Activated naive CD8-positive, alpha-beta T cell treated with anti-CD3 and anti-CD28 coated beads, Interleukin-2, amount 10 ng/mL, durations not matched to agents 7 days and 5 days (primary cell): Measurements from ENCODE around the gene MYO1D. TPM values are rescaled to one million over a fixed set of nuclear protein-coding genes. Genes with fewer than 3 reads are reported as not detected.
A peak's percentile ranks its signal among the peaks of the same experiment; 100 is the strongest.

Source experiments
- ATAC-seq: fragments of 150-1000 bp; cut with Tn5 transposase; one replicate; pipeline ENCODE4 v1.10.0; 2021; ENCODE audit warnings: low read depth, moderate library complexity
- POLR2A ChIA-PET: fragments of 350-600 bp; sonication (Branson Sonifier 250); formaldehyde crosslinking; loops from one replicate; lab custom pipeline; 2021; ENCODE audit warnings: antibody characterized with exemption; lab: Charles Lee
- DNase-seq: peaks from one replicate; pipeline ENCODE4 v3.0.0; 2021
- H3K27ac Mint-ChIP-seq: one replicate; pipeline ENCODE4 v1.8.0; 2022; ENCODE audit warnings: mild to moderate bottlenecking, mixed read lengths
- H3K27me3 Mint-ChIP-seq: one replicate; pipeline ENCODE4 v1.8.0; 2022; ENCODE audit warnings: mild to moderate bottlenecking, moderate library complexity, mixed read lengths
- H3K36me3 Mint-ChIP-seq: one replicate; pipeline ENCODE4 v1.8.0; 2021; ENCODE audit warnings: mild to moderate bottlenecking, mixed read lengths
- H3K4me1 Mint-ChIP-seq: one replicate; pipeline ENCODE4 v1.8.0; 2021; ENCODE audit warnings: mixed read lengths
- H3K4me3 Mint-ChIP-seq: one replicate; pipeline ENCODE4 v1.8.0; 2022; ENCODE audit warnings: mild to moderate bottlenecking, moderate library complexity, mixed read lengths
- H3K9me3 Mint-ChIP-seq: one replicate; pipeline ENCODE4 v1.8.0; 2021; ENCODE audit warnings: mixed read lengths
- total RNA-seq, 2 experiments: library from RNA; stranded (reverse); gene quantifications; one replicate each; pipeline ENCODE4 v1.2.3, GENCODE V29; 2021

The MYO1D gene
- total RNA-seq, 2 experiments from 2014 or later = 5.5 to 9.0 TPM

DNA sequence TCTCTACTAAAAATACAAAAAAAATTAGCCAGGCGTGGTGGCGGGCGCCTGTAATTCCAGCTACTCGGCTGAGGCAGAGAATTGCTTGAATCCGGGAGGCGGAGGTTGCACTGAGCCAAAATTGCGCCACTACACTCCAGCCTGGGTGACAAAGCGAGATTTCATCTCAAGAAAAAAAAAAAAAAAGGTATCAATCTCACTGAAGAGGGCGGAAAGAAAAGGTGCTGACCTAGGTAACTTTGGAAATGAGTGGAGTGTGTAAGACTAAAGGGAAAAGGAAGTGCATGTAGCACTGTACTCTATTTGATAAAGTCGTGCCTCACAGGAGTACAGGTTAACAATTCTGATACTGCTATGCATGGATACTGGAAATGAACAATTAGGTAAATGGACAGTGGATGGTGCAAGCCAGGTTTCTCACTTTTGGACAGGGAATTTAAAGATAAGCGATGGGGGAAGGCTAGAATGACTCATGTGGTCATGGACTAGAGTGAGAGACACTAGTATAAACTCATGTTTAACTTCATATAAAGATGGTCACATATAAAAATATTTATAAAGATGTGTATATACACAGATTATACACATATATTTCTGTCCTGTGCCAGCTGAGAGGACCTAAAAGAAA, 247.2 kb downstream of the MYO1D start:
- POLR2A ChIA-PET = no interaction called here
- H3K36me3 Mint-ChIP-seq = no peaks in the 10 kb centered on the region
- no peaks in the 10 kb centered on the region for H3K27me3 Mint-ChIP-seq
- H3K4me3 Mint-ChIP-seq = no peak overlapping the region
- ATAC-seq (no peak), DNase-seq (no peak)
- H3K4me1 Mint-ChIP-seq = no peaks in the 10 kb centered on the region
- H3K9me3 Mint-ChIP-seq = no peaks in the 10 kb centered on the region
- no peak overlapping the region for H3K27ac Mint-ChIP-seq

- POLR2A ChIA-PET = no interaction called here
- Mint-ChIP-seq H3K27me3 (no peaks in the 10 kb centered on the region), H3K9me3 (no peaks in the 10 kb centered on the region), H3K4me3 (no peak overlapping the region), H3K36me3 (no peaks in the 10 kb centered on the region), H3K4me1 (no peaks in the 10 kb centered on the region), H3K27ac (no peak overlapping the region)
- ATAC-seq (no peak), DNase-seq (no peak)
Observed at GRCh38 chr17:32628271-32629044, 248.5 kb downstream of the MYO1D start.

- POLR2A ChIA-PET = no interaction called here
- Mint-ChIP-seq H3K9me3 (no peaks in the 10 kb centered on the region), H3K27ac (no peak overlapping the region), H3K27me3 (no peaks in the 10 kb centered on the region), H3K36me3 (no peaks in the 10 kb centered on the region), H3K4me3 (no peak overlapping the region), H3K4me1 (no peaks in the 10 kb centered on the region)
- DNase-seq = no peak
- no peak for ATAC-seq
Observed at GRCh38 chr17:32627239-32627996, 249.5 kb downstream of the MYO1D start.

DNA sequence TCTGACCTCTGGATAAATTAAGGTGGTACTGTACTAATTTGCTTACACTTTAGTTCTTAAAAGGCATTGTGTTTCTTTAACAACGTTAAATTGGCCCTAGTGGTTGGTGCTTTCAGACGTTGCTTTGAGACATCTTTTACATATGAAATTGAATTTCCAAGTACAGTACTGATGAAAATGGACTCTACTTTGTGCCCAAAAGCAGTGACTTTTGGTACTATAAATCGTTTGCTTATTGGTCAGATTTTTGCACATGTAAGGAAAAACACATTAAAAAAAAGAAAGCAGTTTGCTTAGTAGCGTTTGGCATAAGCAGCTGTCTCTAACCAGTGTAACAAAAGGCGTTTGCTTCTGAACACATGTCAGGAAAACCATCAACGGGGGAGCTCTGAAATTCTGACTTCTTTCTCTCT, 250.5 kb downstream of the MYO1D start:
- DNase-seq = no peak
- peaks cover 2% of the 10 kb centered on the region for H3K4me1 Mint-ChIP-seq

GRCh38 chr17:32625971-32626370, 251.0 kb downstream of the MYO1D start:
- no peaks in the 10 kb centered on the region for H3K9me3 Mint-ChIP-seq
- no peaks in the 10 kb centered on the region for H3K27me3 Mint-ChIP-seq
- ATAC-seq = no peak
- POLR2A ChIA-PET = interaction anchor here (0.7 kb wide), 1 partner anchor 251 kb away, joined by 3 read pairs; no protein-coding TSS in a partner anchor
- H3K36me3 Mint-ChIP-seq = no peaks in the 10 kb centered on the region
- DNase-seq = no peak
- no peak overlapping the region for H3K27ac Mint-ChIP-seq
- peaks cover 2% of the 10 kb centered on the region for H3K4me1 Mint-ChIP-seq
- H3K4me3 Mint-ChIP-seq = no peak overlapping the region

More for the DNA sequence above, 250.5 kb downstream of the MYO1D start:
- Mint-ChIP-seq H3K4me3 (no peak overlapping the region), H3K27me3 (no peaks in the 10 kb centered on the region), H3K9me3 (no peaks in the 10 kb centered on the region), H3K36me3 (no peaks in the 10 kb centered on the region), H3K27ac (no peak overlapping the region)
- ATAC-seq = no peak
- POLR2A ChIA-PET = no interaction called here

DNA sequence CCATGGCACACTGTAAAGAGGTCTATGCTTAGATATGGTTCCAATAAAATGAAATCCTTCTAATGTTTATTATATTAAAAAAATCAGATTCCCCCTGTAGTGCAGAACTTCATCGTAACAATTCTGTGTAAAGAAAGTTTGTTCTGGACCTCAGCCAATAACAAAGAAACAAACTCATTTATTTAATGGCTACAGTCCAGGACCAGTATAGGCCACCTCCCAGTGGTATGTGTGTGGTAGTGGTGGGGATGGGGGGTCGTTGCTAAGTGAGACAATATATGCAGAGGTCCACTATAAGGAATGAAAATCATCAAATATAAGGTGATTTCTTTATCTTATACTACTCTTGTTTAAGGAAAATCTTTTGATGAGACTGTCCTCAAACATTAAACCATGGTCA, 253.7 kb downstream of the MYO1D start:
- Mint-ChIP-seq H3K36me3 (no peaks in the 10 kb centered on the region), H3K9me3 (no peaks in the 10 kb centered on the region), H3K27ac (no peak overlapping the region), H3K4me1 (peaks cover 2% of the 10 kb centered on the region), H3K27me3 (no peaks in the 10 kb centered on the region), H3K4me3 (no peak overlapping the region)
- no peak for DNase-seq
- ATAC-seq = no peak
- POLR2A ChIA-PET = no interaction called here

DNA sequence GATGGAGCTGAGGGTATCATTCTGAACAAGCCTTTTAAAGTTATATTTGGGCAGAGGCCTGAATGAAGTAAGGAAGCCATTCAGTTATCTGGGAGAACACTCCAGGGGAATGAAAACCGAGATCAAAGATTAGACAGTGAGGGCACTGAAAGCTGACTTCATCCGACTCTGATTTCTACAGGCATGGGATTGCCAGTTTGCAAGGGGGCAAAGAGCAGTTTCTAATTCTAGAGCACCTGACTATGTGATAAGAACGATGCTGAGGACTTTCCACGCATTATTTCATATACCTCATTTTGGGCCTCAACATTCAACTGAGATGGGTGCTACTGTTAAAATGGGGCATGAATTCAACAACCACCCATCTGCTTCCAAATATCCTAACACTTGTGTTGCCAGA, 254.4 kb downstream of the MYO1D start:
- H3K4me1 Mint-ChIP-seq = peaks cover 2% of the 10 kb centered on the region
- H3K27ac Mint-ChIP-seq = no peak overlapping the region
- ATAC-seq (no peak), DNase-seq (no peak)
- H3K27me3 Mint-ChIP-seq = no peaks in the 10 kb centered on the region
- POLR2A ChIA-PET = no interaction called here
- no peaks in the 10 kb centered on the region for H3K9me3 Mint-ChIP-seq
- no peak overlapping the region for H3K4me3 Mint-ChIP-seq
- no peaks in the 10 kb centered on the region for H3K36me3 Mint-ChIP-seq

DNA sequence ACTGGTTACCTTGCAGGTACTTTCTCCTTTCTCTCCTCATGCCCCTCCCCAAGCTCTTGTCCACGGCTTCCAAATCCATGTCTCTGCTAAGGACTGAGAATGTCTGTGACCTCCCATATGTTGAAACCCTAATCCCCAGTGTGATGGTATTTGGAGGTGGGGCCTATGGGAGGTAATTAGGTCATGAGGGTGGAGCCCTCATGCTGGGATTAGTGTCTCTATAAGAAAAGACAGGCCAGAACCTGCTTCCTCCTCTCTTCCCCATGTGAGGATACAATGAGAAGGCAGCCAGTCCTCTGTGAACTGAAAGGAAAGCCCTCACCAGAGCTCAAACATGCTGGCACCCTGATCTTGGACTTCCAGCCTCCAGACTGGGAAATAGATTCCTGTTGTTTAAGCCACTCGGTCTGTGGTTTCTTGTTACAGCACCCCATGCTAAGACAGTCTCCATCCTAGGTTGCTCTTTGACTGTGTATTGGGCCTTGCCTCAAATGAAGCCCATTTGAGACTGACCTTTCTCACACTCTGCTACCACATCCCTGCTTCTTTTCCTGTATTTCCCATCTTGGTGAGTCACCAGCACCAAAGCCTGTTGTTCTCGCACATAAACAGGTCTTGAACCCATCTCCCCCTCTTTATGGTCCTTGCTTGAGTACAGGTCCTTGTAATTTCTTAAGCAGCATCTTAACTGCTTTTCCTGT, 255.2 kb downstream of the MYO1D start:
- H3K36me3 Mint-ChIP-seq = no peaks in the 10 kb centered on the region
- H3K4me1 Mint-ChIP-seq = peaks cover 2% of the 10 kb centered on the region
- POLR2A ChIA-PET = interaction anchor here (1.0 kb wide), 1 partner anchor 131 kb away, joined by 3 read pairs; no protein-coding TSS in a partner anchor
- no peak overlapping the region for H3K4me3 Mint-ChIP-seq
- no peaks in the 10 kb centered on the region for H3K27me3 Mint-ChIP-seq
- DNase-seq (no peak), ATAC-seq (no peak)
- H3K27ac Mint-ChIP-seq = no peak overlapping the region
- no peaks in the 10 kb centered on the region for H3K9me3 Mint-ChIP-seq

DNA sequence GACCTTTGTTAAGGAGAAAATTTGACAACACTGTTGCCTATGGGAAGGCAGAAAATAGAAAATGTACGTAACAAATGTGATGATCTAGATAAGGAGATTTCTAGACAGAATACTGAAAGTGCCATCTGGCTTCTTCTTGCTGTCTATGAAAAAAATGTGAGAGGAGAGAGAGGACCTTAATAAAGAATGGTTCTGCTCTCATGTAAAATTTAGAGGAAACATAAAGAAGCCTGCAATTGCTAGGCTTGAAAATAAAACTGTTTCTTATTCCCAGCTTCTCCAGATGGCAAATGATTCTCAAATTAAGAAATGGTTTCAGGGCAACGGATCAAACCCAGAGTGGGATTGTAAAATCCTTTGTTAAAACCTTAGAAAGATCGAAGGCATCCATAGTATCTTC, 261.6 kb downstream of the MYO1D start:
- Mint-ChIP-seq H3K27me3 (peaks cover 4% of the 10 kb centered on the region), H3K4me1 (no peaks in the 10 kb centered on the region), H3K36me3 (no peaks in the 10 kb centered on the region), H3K27ac (no peak overlapping the region), H3K4me3 (no peak overlapping the region), H3K9me3 (no peaks in the 10 kb centered on the region)
- DNase-seq (no peak), ATAC-seq (no peak)
- POLR2A ChIA-PET = no interaction called here

- no peaks in the 10 kb centered on the region for H3K36me3 Mint-ChIP-seq
- peaks cover 4% of the 10 kb centered on the region for H3K27me3 Mint-ChIP-seq
- no peak for ATAC-seq
- POLR2A ChIA-PET = no interaction called here
- DNase-seq = no peak
- H3K4me3 Mint-ChIP-seq = no peak overlapping the region
- H3K9me3 Mint-ChIP-seq = no peaks in the 10 kb centered on the region
- H3K4me1 Mint-ChIP-seq = peaks cover 7% of the 10 kb centered on the region
- no peak overlapping the region for H3K27ac Mint-ChIP-seq
Observed at GRCh38 chr17:32610943-32611342, 266.0 kb downstream of the MYO1D start.

DNA sequence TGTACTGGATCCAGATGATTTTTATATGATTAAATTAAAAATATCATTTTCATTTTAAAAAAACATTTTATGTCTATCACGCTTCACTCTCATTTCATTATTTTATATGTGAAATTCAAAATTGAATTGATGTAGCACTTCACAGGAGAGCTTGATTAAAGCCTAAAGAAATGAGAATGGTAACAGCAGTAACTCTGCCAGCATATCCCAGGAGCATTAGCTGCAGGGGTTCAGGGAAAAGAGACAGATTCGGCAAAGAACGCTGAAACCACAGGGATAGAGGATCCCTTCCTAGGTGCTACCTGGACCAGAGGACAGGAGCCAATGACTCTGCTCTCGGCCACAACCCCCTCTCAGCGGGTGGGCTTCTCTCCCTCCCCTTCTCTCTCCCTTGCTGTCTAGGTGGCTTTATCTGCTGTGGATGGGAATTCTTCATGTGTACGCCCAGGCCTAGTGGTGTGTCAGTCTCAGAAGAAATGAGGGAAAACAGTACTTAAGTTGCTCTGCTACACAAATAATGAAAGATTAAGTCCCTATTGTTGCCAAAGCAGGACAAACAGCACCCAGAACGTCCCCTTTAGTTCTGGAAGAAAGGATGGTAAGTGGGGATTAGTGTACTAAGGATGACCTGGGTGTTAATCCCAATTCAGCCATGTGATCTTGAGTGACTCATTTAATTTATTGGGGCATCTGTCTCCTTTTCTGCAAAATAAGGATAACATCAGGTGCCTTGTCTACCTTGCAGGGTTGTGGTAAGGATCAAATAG, 266.9 kb downstream of the MYO1D start:
- POLR2A ChIA-PET = no interaction called here
- Mint-ChIP-seq H3K9me3 (no peaks in the 10 kb centered on the region), H3K27me3 (peaks cover 4% of the 10 kb centered on the region), H3K27ac (no peak overlapping the region), H3K4me3 (no peak overlapping the region), H3K4me1 (peaks cover 7% of the 10 kb centered on the region), H3K36me3 (no peaks in the 10 kb centered on the region)
- DNase-seq (no peak), ATAC-seq (no peak)

DNA sequence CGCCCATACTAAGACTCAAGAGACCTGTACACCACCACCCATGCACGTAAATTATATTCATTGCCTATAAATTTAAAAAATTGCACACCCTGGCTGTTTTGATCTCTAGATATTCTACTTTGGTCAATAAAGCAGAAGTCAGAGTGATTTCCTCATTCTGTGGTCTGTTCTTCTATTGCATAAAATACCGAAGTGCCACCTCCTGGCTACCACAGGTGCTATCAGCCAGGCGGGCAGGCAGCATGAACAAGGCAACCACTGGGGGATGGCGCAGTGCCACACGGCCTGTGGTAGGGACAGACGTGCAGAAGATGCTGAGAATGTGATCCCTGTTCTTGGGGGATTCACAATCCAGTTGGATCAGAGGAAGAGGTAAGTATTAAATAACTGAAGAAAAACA, 267.8 kb downstream of the MYO1D start:
- Mint-ChIP-seq H3K27ac (no peak overlapping the region), H3K36me3 (no peaks in the 10 kb centered on the region), H3K9me3 (no peaks in the 10 kb centered on the region), H3K4me3 (no peak overlapping the region), H3K27me3 (peaks cover 4% of the 10 kb centered on the region), H3K4me1 (peaks cover 7% of the 10 kb centered on the region)
- DNase-seq (peak; percentile 67), ATAC-seq (peak; percentile 99)
- POLR2A ChIA-PET = no interaction called here
